Amygdala (tissue), 56 donors: ENCODE measurements around the gene OSCAR.
A peak's percentile ranks its signal among the peaks of the same experiment; 100 is the strongest.

Experiments
- DNase-seq, 56 donors: peaks; one replicate each; lab custom pipeline; 2025; lab: John Stamatoyannopoulos, UW

Gene OSCAR, protein sequence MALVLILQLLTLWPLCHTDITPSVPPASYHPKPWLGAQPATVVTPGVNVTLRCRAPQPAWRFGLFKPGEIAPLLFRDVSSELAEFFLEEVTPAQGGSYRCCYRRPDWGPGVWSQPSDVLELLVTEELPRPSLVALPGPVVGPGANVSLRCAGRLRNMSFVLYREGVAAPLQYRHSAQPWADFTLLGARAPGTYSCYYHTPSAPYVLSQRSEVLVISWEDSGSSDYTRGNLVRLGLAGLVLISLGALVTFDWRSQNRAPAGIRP

GRCh38 chr19:54100561-54100960 lies at the start of gene OSCAR:
TSS of gene OSCAR (minus strand) at chr19:54100803. CDS start at chr19:54100792, 11 bp downstream.
- peak in 3 of 56 donors; percentile 8 to 22 (median 13) for DNase-seq

DNA sequence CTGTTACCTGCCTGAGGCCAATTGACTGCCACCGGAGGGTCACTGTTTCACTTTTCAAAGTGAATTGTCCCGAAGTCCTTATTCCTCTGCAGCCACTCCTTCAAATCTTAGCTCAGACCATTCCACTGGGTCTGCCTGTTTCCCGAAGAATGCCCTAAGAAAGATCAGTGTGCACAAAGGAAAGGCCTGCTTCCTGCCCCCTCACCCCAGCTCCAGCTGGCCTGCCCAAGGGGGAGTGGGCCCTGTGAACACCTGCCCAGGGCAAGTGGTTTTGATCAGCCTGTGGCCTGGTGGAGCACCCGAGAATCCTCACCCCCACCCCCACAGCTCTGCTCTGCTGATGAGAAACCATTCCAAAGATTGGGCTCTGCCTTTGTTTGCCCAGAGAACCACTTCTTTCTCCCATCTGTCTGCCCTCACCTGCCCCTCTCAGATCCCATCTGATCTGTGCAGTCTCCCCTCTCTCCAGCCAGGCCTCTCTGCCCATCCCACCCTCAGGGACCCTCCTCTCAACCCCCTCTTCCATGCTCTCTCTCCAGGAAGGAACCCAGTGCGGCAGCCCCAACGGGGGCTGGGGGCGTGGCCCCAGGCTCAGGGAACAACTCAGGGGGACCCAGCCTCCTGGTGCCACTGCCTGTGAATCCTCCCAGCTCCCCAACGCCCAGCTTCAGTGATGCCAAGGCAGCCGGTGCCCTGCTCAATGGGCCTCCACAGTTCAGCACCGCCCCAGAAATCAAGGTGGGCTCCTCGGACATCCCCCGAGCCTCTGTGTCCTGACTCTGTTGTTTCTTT lies 48.6 kb upstream of the OSCAR start:
- DNase-seq, result no peak

DNA sequence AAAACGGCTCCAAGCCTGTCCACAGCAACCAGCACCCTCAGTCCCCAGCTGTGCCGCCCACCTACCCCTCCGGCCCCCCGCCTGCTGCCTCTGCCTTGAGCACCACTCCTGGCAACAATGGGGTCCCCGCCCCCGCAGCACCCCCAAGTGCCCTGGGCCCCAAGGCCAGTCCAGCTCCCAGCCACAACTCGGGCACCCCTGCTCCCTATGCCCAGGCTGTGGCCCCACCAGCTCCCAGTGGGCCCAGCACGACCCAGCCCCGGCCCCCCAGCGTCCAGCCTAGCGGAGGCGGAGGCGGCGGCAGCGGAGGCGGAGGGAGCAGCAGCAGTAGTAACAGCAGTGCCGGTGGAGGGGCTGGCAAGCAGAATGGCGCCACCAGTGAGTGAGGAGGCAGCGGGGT lies 47.6 kb upstream of the OSCAR start:
- peak in 1 of 56 donors; percentile 57 for DNase-seq

DNA sequence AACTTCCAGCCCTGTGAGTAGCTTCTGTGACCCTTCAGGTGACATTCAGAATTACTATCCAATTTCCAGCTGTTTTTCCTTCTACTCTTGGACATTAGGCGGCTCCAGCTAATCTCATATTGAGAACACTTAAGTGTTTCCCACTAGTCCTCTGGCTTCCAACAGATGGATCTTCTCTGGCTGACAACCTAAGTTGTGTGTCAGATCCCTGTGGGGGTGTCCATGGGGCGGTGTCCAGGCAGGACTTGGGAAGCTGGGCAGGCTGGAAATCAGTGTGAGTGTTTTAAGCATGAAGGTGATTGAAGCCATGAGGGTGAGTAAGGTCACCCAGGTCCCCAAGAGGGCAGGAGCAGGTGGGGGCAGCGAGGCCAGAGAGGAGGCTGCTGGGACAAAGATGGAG lies 47.1 kb upstream of the OSCAR start:
- peak in 1 of 56 donors; percentile 57 for DNase-seq

DNA sequence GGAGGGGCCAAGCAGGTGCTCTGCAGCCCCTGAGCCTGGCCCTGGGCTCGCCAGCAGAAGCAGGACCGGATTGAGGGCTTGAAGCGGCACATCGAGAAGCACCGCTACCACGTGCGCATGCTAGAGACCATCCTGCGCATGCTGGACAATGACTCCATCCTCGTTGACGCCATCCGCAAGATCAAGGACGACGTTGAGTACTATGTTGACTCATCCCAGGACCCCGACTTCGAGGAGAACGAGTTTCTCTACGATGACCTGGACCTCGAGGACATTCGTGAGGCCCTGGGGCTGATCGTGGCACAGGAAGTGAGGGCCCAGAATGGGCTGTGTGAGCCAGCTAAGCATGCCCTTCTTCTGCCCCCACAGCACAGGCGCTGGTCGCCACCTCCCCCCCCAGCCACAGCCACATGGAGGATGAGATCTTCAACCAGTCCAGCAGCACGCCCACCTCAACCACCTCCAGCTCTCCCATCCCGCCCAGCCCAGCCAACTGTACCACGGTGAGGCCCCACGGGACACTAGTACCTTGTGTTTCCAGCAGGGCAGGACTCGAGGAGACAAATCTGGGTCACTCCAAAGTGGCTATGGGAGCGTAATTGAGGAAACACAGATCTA lies 45.0 kb upstream of the OSCAR start:
- no peak for DNase-seq

DNA sequence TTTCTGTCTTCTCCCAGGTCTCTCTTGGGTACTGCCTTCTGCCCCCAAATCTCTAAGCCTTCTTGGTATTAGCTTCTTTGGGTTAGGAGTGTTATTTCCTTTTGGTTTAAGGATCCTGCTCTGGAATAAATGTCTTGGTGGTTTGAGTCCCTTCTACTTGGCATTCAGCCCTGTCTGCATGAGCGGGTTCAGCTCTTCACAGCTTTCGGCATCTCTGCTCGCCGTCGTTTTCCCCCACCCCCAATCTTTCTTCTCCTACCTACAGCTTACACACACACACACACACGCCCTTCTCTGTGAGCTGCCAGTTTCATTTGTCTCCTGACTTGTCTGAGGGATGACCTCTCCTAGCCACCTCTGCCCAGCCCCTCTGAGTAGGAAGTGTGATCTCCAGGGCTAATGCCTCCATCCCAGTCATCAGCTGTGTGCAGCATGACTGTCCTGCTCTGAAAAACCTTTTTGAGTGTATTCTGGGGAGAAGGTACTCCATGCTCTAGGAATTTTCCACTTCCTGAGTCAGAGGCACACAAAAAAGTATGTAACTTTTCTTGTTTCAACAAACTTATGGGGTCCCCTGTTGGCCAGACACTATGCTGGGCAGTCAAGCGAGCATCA lies 41.7 kb upstream of the OSCAR start:
- DNase-seq, result no peak

DNA sequence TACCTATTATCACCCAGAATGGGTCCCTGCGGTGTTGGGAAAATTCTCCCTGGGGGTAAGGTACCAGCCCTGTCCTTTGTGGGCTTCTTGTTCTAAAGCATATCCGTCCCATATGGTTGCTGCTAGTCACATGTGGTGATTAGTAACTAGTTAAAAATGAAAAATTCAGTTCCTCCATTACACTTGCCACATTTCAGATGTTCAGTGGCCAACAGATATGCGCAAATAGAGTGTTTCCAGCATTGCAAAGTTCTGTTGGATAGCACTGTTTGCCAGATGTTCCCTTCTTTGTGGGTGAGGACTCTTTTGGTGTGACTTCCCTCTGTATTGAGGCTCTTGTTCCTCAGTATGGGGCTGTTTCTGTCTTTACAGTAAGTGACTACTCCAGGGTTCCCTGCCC lies 40.8 kb upstream of the OSCAR start:
- no peak for DNase-seq

- no peak for DNase-seq
Observed at GRCh38 chr19:54138489-54139256, 38.1 kb upstream of the OSCAR start.

DNA sequence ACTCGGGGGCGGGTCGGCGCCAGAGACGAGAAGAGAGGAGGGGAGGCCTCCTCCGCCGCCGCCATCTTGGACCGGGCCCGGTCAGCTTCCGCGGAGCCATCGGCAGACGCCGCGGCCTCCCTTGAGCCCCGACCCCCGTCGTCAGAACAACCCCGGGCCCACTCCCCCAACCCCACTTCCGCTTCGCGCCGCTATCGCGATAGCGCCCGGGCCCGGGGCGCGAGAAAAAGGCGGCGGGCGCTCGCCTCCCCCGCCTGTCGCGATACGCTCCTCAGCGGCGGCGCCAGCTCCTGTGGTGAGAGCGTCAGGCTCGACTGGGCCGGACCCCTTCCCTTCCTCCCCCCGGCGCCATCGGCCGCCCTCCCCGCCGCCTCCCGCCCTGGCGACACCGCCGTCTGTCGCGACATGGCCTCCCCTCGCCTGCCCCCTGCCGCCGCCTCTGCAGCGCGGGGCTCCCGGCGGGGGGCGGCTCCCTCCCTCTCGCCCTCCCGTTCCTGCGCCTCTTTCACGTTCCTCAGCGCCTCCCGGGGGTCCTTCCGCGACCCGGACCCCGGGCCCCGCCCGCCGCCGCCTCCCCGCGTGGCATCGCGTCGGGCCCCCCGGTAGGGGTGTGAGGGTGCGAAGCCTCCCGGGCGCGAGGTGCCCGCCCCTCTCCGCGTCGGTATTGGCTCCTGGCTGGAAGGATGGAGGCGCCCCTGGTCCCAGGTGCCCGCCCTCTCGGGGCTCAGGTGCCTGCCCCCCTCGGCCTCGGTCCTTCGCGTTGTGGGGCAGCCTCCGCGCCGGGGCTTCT lies 37.3 kb upstream of the OSCAR start, which contains the start of gene CNOT3:
Gene CNOT3, plus strand, starts transcription at position 64 of the 790 bp plus-strand sequence. CDS start 5,217 bp downstream, outside the sequence.
- DNase-seq, result peak in 2 of 56 donors; percentile 54 to 57

DNA sequence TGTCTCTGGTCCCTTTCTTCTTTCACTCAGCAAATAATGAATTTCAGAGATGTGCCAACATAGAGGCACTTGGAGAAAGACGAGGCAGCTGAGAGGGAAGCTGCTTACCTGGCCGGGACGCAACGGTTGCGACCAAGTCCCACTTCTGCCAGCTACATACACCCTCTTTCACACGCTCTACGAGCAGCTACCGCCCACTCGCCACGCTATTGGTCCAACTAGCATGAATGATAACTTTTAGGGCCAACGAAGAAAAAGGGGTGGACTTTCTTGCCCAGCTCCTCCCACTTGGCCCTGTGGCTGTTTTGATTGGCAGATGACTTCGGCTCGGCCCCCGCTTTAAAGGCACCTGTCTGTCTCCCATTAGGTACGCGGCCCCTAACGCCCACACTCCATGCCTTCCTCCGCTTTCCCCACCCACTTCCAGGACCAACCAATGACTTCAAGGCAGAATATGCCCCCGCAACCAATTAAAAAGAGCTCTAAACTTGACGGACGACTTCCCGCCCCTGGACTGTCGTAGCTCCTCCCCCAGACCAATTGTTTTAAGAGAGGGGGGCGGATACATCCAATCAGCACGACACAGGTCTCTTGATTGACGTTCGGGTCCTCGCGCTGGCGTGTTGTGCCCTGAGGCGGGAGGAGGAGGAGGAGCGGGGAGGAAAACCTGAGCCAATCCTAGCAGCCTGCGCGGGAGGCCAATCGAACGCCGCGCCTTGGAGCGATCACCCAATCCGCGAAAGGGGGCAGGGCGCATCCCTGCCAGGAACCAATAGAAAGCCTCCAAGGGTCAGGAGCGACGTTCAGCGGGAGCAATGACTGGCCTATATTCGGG lies 36.5 kb upstream of the OSCAR start:
- peak; percentile 85 to 100 (median 100) for DNase-seq

- DNase-seq, result peak in 2 of 56 donors; percentile 31 to 58
Observed at GRCh38 chr19:54136086-54136863, 35.7 kb upstream of the OSCAR start.

- DNase-seq, result no peak
Observed at GRCh38 chr19:54133957-54134590, 33.5 kb upstream of the OSCAR start.

GRCh38 chr19:54133312-54133956 lies 32.8 kb upstream of the OSCAR start:
- DNase-seq, result peak in 14 of 56 donors; percentile 10 to 81 (median 29)

GRCh38 chr19:54129617-54129996 lies 29.0 kb upstream of the OSCAR start:
- no peak for DNase-seq

DNA sequence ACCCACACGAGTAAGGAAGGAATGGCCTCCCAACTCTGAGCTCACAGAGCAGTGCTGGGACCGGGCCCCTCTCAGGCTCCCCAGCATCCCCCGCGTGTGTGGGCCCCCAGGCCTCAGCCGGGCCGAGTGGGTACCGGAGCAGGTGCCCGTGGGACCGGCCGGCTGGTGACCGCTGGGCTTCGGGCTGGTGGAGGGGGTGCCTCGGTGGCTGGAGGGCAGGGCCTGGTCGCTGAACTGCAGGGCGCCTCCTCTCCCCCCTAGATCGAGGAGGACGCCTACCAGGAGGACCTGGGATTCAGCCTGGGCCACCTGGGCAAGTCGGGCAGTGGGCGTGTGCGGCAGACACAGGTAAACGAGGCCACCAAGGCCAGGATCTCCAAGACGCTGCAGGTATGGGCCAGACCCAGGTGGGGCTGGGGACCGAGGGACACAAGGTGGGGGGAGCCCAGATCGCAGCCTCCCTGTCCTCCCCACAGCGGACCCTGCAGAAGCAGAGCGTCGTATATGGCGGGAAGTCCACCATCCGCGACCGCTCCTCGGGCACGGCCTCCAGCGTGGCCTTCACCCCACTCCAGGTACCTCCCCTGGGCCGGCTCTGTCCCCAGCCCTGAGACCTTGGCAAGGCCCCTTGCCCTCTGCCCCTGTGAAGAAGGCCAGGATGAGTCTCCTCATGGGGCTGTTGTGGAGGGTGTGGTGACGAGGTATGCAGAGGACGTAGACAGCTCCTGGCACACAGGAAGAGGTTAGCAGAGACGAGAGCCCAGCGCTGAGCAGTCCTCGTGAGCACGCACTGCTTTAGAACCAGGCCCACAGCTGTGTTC lies 28.4 kb upstream of the OSCAR start:
- DNase-seq, result no peak

DNA sequence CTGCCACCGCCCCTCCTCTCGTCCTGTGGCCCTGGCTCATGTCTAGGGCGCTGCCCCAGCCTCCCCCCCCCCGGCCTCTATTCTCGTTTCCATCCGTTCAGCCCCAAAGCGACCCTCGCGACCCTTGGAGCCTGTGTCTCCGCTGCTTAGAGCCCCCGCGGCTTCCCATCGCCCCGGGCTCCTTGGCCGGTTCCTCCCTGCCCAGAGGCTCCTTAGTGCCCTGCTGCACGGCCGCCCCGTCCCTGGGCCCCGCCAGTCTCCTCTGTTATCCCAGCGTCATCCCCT lies 27.8 kb upstream of the OSCAR start:
- DNase-seq, result no peak
